Measurements from ENCODE around the gene G0S2. TPM values are rescaled to one million over a fixed set of nuclear protein-coding genes. Genes with fewer than 3 reads are reported as not detected.

G0S2 gene
- total and polyA plus RNA-seq, 3 experiments from 2014 or later: 3.8 to 4.5 TPM; not detected in 1

GRCh38 chr1:209675565-209676154, 448 bp downstream of the G0S2 start:
- H3K4me1 ChIP-seq (ENCODE audit: insufficient read depth, low read length): peaks cover 25% of the 10 kb centered on the region
- peaks cover 0 to 4% (median 0%) of the 10 kb centered on the region in 3 donors for H3K36me3 Mint-ChIP-seq
- peak overlapping the region in 2 of 8 donors; percentile 12 to 78 for H3K27ac Mint-ChIP-seq
- H3K4me3 ChIP-seq (ENCODE audit: low read length): peak overlapping the region; percentile 46
- H3K4me3 Mint-ChIP-seq: peak overlapping the region in 6 of 7 donors; percentile 46 to 84 (median 67)
- no peaks in the 10 kb centered on the region for H3K9me3 Mint-ChIP-seq
- H3K27ac ChIP-seq (ENCODE audit: low read depth, low read length): no peak overlapping the region
- peaks cover 9% of the 10 kb centered on the region for H3K27me3 ChIP-seq (ENCODE audit: insufficient read depth, low read length, poor library complexity, severe bottlenecking)
- CTCF ChIA-PET: interaction anchor here (0.7 kb wide), 1 partner anchor 106 kb away, joined by 3 read pairs; no protein-coding TSS in a partner anchor
- peaks cover 13 to 71% of the 10 kb centered on the region in 2 donors for H3K27me3 Mint-ChIP-seq
- no peaks in the 10 kb centered on the region for H3K36me3 ChIP-seq (ENCODE audit: insufficient read depth, low read length)
- H3K9me3 ChIP-seq (ENCODE audit: low read length): no peaks in the 10 kb centered on the region
- H3K4me1 Mint-ChIP-seq: peaks cover 28 to 41% (median 41%) of the 10 kb centered on the region in 3 donors
- POLR2A ChIA-PET: no interaction called here
- DNase-seq: no peak

DNA sequence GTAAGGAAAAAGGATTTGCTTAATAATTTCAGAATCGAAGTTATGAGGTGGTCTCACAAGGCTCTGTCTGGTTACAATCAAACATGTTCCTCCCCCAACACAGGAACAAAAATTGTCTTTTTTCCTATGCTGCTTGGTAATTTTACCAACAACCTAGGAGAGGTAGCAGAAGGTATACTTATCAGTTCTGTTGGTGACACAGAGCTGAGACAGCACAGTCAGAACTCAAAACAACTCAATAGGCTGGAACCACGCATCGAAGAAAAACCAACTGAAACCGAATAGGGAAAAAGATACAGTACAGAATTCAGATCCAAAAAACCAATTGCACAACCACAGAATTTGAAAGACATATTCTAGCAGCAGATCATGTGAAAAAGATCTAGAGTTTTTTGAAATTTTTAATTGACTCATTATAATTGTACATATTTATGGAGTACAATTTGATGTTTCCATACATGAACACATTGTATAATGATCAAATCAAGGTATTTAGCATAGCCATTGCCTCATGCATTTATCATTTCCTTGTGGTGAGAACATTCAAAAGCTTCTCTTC, 3.8 kb downstream of the G0S2 start:
- Mint-ChIP-seq H3K27me3 (peaks cover 10 to 69% of the 10 kb centered on the region in 2 donors), H3K4me3 (no peak overlapping the region), H3K4me1 (peaks cover 16 to 26% (median 17%) of the 10 kb centered on the region in 3 donors), H3K9me3 (no peaks in the 10 kb centered on the region), H3K36me3 (peaks cover 0 to 3% (median 0%) of the 10 kb centered on the region in 3 donors), H3K27ac (no peak overlapping the region)
- no peaks in the 10 kb centered on the region for H3K36me3 ChIP-seq (ENCODE audit: insufficient read depth, low read length)
- peaks cover 12% of the 10 kb centered on the region for H3K4me1 ChIP-seq (ENCODE audit: insufficient read depth, low read length)
- H3K9me3 ChIP-seq (ENCODE audit: low read length): no peaks in the 10 kb centered on the region
- POLR2A ChIA-PET: no interaction called here
- peaks cover 9% of the 10 kb centered on the region for H3K27me3 ChIP-seq (ENCODE audit: insufficient read depth, low read length, poor library complexity, severe bottlenecking)
- H3K27ac ChIP-seq (ENCODE audit: low read depth, low read length): no peak overlapping the region
- CTCF ChIA-PET: no interaction called here
- no peak for DNase-seq
- no peak overlapping the region for H3K4me3 ChIP-seq (ENCODE audit: low read length)

DNA sequence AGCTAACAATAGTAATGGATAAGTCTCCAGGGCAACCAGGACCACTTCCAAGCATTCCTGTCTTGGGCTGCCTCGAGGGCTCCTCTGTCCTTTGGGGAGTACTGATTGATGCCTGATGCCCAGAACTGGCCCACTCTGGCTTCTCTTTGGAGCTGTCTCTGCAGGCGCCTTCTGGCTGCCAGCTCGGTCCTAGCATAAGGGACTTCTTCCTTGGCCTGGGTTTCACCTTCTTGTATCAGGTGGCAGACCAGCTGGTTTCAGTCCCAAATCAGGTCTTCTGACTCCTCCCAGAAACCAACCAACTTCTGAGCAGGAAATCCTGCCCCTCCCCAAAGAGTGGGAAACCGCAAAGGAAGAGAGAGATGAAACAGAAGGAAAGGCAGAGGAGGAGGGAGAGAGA, 10.6 kb downstream of the G0S2 start:
- Mint-ChIP-seq H3K4me3 (peak overlapping the region in 5 of 7 donors; percentile 36 to 76 (median 48)), H3K36me3 (peaks cover 0 to 3% (median 0%) of the 10 kb centered on the region in 3 donors), H3K4me1 (peaks cover 20 to 39% (median 27%) of the 10 kb centered on the region in 3 donors), H3K27ac (peak overlapping the region in 4 of 8 donors; percentile 61 to 90 (median 74)), H3K27me3 (peaks cover 0 to 11% of the 10 kb centered on the region in 2 donors), H3K9me3 (no peaks in the 10 kb centered on the region)
- Histone ChIP-seq H3K27me3 (ENCODE audit: insufficient read depth, low read length, poor library complexity, severe bottlenecking) (no peaks in the 10 kb centered on the region), H3K27ac (ENCODE audit: low read depth, low read length) (no peak overlapping the region), H3K4me1 (ENCODE audit: insufficient read depth, low read length) (peaks cover 26% of the 10 kb centered on the region), H3K9me3 (ENCODE audit: low read length) (no peaks in the 10 kb centered on the region), H3K4me3 (ENCODE audit: low read length) (peak overlapping the region; percentile 12), H3K36me3 (ENCODE audit: insufficient read depth, low read length) (no peaks in the 10 kb centered on the region)
- CTCF ChIA-PET: interaction anchor here (1.7 to 2.1 kb wide), 2 partner anchors 9 to 120 kb away, joined by 5 read pairs; no protein-coding TSS in a partner anchor
- POLR2A ChIA-PET: no interaction called here
- DNase-seq: no peak

GRCh38 chr1:209686322-209686721, 11.1 kb downstream of the G0S2 start:
- ChIA-PET CTCF (interaction anchor here (1.7 to 2.1 kb wide), 2 partner anchors 10 to 121 kb away, joined by 5 read pairs; no protein-coding TSS in a partner anchor), POLR2A (no interaction called here)
- no peak overlapping the region for H3K4me3 ChIP-seq (ENCODE audit: low read length)
- no peaks in the 10 kb centered on the region for H3K9me3 ChIP-seq (ENCODE audit: low read length)
- H3K36me3 ChIP-seq (ENCODE audit: insufficient read depth, low read length): no peaks in the 10 kb centered on the region
- H3K27me3 ChIP-seq (ENCODE audit: insufficient read depth, low read length, poor library complexity, severe bottlenecking): no peaks in the 10 kb centered on the region
- H3K4me1 ChIP-seq (ENCODE audit: insufficient read depth, low read length): peaks cover 26% of the 10 kb centered on the region
- peak overlapping the region in 4 of 7 donors; percentile 46 to 76 (median 60) for H3K4me3 Mint-ChIP-seq
- H3K36me3 Mint-ChIP-seq: no peaks in the 10 kb centered on the region
- DNase-seq: no peak
- H3K4me1 Mint-ChIP-seq: peaks cover 20 to 39% (median 27%) of the 10 kb centered on the region in 3 donors
- H3K27ac ChIP-seq (ENCODE audit: low read depth, low read length): no peak overlapping the region
- peaks cover 0 to 6% of the 10 kb centered on the region in 2 donors for H3K27me3 Mint-ChIP-seq
- H3K27ac Mint-ChIP-seq: peak overlapping the region in 5 of 8 donors; percentile 3 to 90 (median 14)
- H3K9me3 Mint-ChIP-seq: no peaks in the 10 kb centered on the region

GRCh38 chr1:209688746-209689234, 13.6 kb downstream of the G0S2 start:
- H3K27ac ChIP-seq (ENCODE audit: low read depth, low read length): no peak overlapping the region
- Mint-ChIP-seq H3K4me1 (peaks cover 26 to 48% (median 31%) of the 10 kb centered on the region in 3 donors), H3K27ac (peak overlapping the region in 3 of 8 donors; percentile 5 to 61 (median 26)), H3K4me3 (no peak overlapping the region), H3K36me3 (no peaks in the 10 kb centered on the region), H3K9me3 (no peaks in the 10 kb centered on the region), H3K27me3 (no peaks in the 10 kb centered on the region)
- no peaks in the 10 kb centered on the region for H3K9me3 ChIP-seq (ENCODE audit: low read length)
- H3K4me3 ChIP-seq (ENCODE audit: low read length): no peak overlapping the region
- peaks cover 26% of the 10 kb centered on the region for H3K4me1 ChIP-seq (ENCODE audit: insufficient read depth, low read length)
- no peak for DNase-seq
- H3K27me3 ChIP-seq (ENCODE audit: insufficient read depth, low read length, poor library complexity, severe bottlenecking): no peaks in the 10 kb centered on the region
- ChIA-PET CTCF (interaction anchor here (1.2 to 2.3 kb wide), 3 partner anchors 10 to 123 kb away, joined by 3 to 7 read pairs (median 4); no protein-coding TSS in a partner anchor), POLR2A (no interaction called here)
- no peaks in the 10 kb centered on the region for H3K36me3 ChIP-seq (ENCODE audit: insufficient read depth, low read length)

GRCh38 chr1:209689477-209689876, 14.3 kb downstream of the G0S2 start:
- Histone ChIP-seq H3K36me3 (ENCODE audit: insufficient read depth, low read length) (no peaks in the 10 kb centered on the region), H3K4me3 (ENCODE audit: low read length) (no peak overlapping the region), H3K9me3 (ENCODE audit: low read length) (no peaks in the 10 kb centered on the region), H3K27me3 (ENCODE audit: insufficient read depth, low read length, poor library complexity, severe bottlenecking) (no peaks in the 10 kb centered on the region), H3K27ac (ENCODE audit: low read depth, low read length) (no peak overlapping the region), H3K4me1 (ENCODE audit: insufficient read depth, low read length) (peaks cover 26% of the 10 kb centered on the region)
- Mint-ChIP-seq H3K4me3 (no peak overlapping the region), H3K27me3 (no peaks in the 10 kb centered on the region), H3K4me1 (peaks cover 26 to 51% (median 31%) of the 10 kb centered on the region in 3 donors), H3K36me3 (no peaks in the 10 kb centered on the region), H3K9me3 (no peaks in the 10 kb centered on the region), H3K27ac (peak overlapping the region in 1 of 8 donors; percentile 84)
- DNase-seq: no peak
- ChIA-PET POLR2A (no interaction called here), CTCF (interaction anchor here (1.4 kb wide), 1 partner anchor 123 kb away, joined by 4 read pairs; no protein-coding TSS in a partner anchor)

DNA sequence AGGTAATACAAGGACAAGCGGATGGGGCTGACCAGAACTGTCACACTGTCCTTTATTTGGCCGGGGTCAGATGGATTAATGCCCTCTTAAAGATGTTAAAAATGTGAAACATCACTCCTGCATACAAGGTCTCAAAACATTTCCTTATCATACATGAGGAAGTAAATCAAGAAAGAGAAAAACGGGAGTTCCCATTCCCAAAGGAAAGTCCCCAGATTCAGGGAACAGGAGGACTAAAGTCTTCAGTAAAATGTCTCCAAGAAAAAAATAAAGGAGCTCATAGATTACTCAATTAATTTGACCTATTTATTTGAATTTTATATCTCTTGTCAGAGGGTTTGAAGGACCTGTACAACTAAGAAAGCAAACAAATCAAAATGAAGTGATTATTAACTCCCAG, 16.0 kb downstream of the G0S2 start:
- Histone ChIP-seq H3K9me3 (ENCODE audit: low read length) (no peaks in the 10 kb centered on the region), H3K4me3 (ENCODE audit: low read length) (no peak overlapping the region), H3K27ac (ENCODE audit: low read depth, low read length) (no peak overlapping the region), H3K4me1 (ENCODE audit: insufficient read depth, low read length) (peaks cover 10% of the 10 kb centered on the region), H3K27me3 (ENCODE audit: insufficient read depth, low read length, poor library complexity, severe bottlenecking) (no peaks in the 10 kb centered on the region), H3K36me3 (ENCODE audit: insufficient read depth, low read length) (no peaks in the 10 kb centered on the region)
- POLR2A ChIA-PET: no interaction called here
- Mint-ChIP-seq H3K27me3 (no peaks in the 10 kb centered on the region), H3K36me3 (no peaks in the 10 kb centered on the region), H3K4me3 (no peak overlapping the region), H3K9me3 (no peaks in the 10 kb centered on the region), H3K4me1 (peaks cover 13 to 37% (median 17%) of the 10 kb centered on the region in 3 donors), H3K27ac (no peak overlapping the region)
- CTCF ChIA-PET: interaction anchor here (1.3 to 2.0 kb wide), 6 partner anchors 8 to 124 kb away, joined by 3 to 6 read pairs (median 4); no protein-coding TSS in a partner anchor
- DNase-seq: no peak

DNA sequence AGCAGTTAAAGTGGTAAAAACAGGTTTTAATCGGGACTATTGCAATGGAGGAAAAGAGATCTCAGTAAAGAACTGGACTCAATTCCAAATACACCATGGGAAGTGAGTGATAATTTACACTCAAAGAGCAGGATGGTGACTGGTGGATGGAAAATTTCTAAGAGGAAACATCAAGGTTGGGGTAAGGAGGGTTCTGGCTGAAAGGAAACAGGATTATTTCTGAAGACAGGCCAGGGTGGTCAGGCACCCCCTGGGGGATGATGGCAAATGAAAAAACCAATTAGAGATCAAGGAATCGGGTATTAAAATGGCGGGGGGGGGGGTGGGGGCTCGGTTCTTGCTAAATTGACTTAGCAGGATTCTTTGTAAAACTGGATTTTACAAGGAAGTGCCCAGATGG, 17.1 kb downstream of the G0S2 start:
- H3K4me1 Mint-ChIP-seq: peaks cover 6 to 30% (median 11%) of the 10 kb centered on the region in 3 donors
- H3K27me3 ChIP-seq (ENCODE audit: insufficient read depth, low read length, poor library complexity, severe bottlenecking): no peaks in the 10 kb centered on the region
- DNase-seq: no peak
- H3K9me3 Mint-ChIP-seq: no peaks in the 10 kb centered on the region
- peaks cover 0 to 2% of the 10 kb centered on the region in 2 donors for H3K27me3 Mint-ChIP-seq
- H3K4me3 ChIP-seq (ENCODE audit: low read length): no peak overlapping the region
- no peak overlapping the region for H3K4me3 Mint-ChIP-seq
- H3K9me3 ChIP-seq (ENCODE audit: low read length): no peaks in the 10 kb centered on the region
- CTCF ChIA-PET: interaction anchor here (0.7 to 2.0 kb wide), 8 partner anchors 9 to 125 kb away, joined by 3 to 6 read pairs (median 4); no protein-coding TSS in a partner anchor
- POLR2A ChIA-PET: no interaction called here
- peak overlapping the region in 1 of 8 donors; percentile 15 for H3K27ac Mint-ChIP-seq
- no peak overlapping the region for H3K27ac ChIP-seq (ENCODE audit: low read depth, low read length)
- H3K4me1 ChIP-seq (ENCODE audit: insufficient read depth, low read length): peaks cover under 1% of the 10 kb centered on the region
- H3K36me3 Mint-ChIP-seq: no peaks in the 10 kb centered on the region
- no peaks in the 10 kb centered on the region for H3K36me3 ChIP-seq (ENCODE audit: insufficient read depth, low read length)
